Muscle of leg (tissue), 16 donors: ENCODE measurements around the gene CDH26. TPM values are rescaled to one million over a fixed set of nuclear protein-coding genes. Genes with fewer than 3 reads are reported as not detected.

Experiments used
- DNase-seq: peaks from one replicate; pipeline ENCODE4 v3.0.0; 2013
- H3K27ac ChIP-seq: one replicate; pipeline ENCODE4 v1.5.1; 2013; ENCODE audit warnings: mild to moderate bottlenecking, low read length, control low read depth
- H3K27me3 ChIP-seq: one replicate; pipeline ENCODE4 v1.6.1; 2013; ENCODE audit warnings: low read length; ENCODE audit not compliant: control insufficient read depth, insufficient read depth
- H3K36me3 ChIP-seq: one replicate; pipeline ENCODE4 v1.6.1; 2013; ENCODE audit warnings: low read length; ENCODE audit not compliant: control insufficient read depth, insufficient read depth
- H3K4me1 ChIP-seq: one replicate; pipeline ENCODE4 v1.6.1; 2013; ENCODE audit warnings: low read length; ENCODE audit not compliant: control insufficient read depth, insufficient read depth
- H3K4me3 ChIP-seq: one replicate; pipeline ENCODE4 v1.5.1; 2013; ENCODE audit warnings: low read length, control low read depth
- H3K9me3 ChIP-seq: replicated peaks from 2 replicates; pipeline ENCODE4 v1.6.1; 2013; ENCODE audit warnings: low read depth, low read length; ENCODE audit not compliant: control insufficient read depth
- WGBS: methylation state at CpG from one replicate; pipeline ENCODE4 v1.1.5; 2013; ENCODE audit warnings: missing lambda C conversion rate; ENCODE audit not compliant: insufficient coverage; 5-methylcytosine and 5-hydroxymethylcytosine counted together
- long read RNA-seq, 11 donors: transcript quantifications; one replicate each; lab custom pipeline, GENCODE V29; 2026
- polyA plus RNA-seq, 8 donors: library from polyadenylated mRNA; unstranded; fragments of 120-200 nt; gene quantifications; one replicate each; pipeline versions ENCODE4 v1.2.1 to v1.2.3, GENCODE V29; 2013; ENCODE audit warnings: inconsistent platforms in 1 of 8, low replicate concordance in 1 of 8; ENCODE audit not compliant: insufficient read length in 8 of 8, insufficient read depth in 1 of 8
- total RNA-seq: library from RNA; stranded (reverse); fragments of 120-200 nt; gene quantifications from one replicate; pipeline ENCODE4 v1.2.4, GENCODE V29; 2013

CDH26 gene
- total RNA-seq = 0.40 TPM
- 1 to 10 TPM in 2 of 8 donors, under 1 TPM in 6; 0.37 to 1.6 (median 0.66) TPM for polyA plus RNA-seq
- long read RNA-seq, donor 1 = 0 reads
- long read RNA-seq, donor 2 = 0 reads
- long read RNA-seq, donor 3 = 0 reads
- long read RNA-seq, donor 4 = 0 reads
- long read RNA-seq, donor 5 = 0 reads
- long read RNA-seq, donor 6 = 0 reads
- long read RNA-seq, donor 7 = 0 reads
- long read RNA-seq, donor 8 = 0 reads
- long read RNA-seq, donor 9 = 0 reads
- long read RNA-seq, donor 10 = 0 reads
- long read RNA-seq, donor 11 = 0 reads

DNA sequence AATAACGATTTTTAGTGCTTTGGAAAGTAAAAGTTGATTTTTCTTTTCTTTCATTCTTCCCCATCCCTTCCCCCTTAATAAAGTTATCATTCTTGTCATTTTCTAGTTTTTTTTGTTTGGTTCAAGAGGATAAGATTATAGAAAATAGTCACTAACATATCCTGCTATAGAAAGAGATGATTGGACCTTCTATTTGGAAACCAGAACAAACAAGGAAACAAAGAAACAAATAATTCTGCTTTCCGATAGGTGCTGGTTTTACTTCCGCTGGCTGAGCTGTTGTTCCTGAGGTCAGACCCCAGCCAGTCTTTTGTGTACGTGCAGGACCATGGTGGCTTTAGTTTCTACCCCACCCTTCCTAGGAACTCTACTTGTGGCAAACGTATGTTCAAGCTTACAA lies at the start of gene CDH26:
Gene CDH26, plus strand, starts transcription at position 301 of the 400 bp plus-strand sequence. CDS start 304 bp downstream, outside the sequence.
- WGBS = no CpG with 5 or more reads among the region's 5 CpGs
- Histone ChIP-seq H3K36me3 (no peaks in the 10 kb centered on the region), H3K4me1 (no peaks in the 10 kb centered on the region), H3K9me3 (no peaks in the 10 kb centered on the region), H3K27ac (no peak within 1 kb of the TSS), H3K4me3 (no peak within 1 kb of the TSS), H3K27me3 (no peaks in the 10 kb centered on the region)
- DNase-seq = no peak

DNA sequence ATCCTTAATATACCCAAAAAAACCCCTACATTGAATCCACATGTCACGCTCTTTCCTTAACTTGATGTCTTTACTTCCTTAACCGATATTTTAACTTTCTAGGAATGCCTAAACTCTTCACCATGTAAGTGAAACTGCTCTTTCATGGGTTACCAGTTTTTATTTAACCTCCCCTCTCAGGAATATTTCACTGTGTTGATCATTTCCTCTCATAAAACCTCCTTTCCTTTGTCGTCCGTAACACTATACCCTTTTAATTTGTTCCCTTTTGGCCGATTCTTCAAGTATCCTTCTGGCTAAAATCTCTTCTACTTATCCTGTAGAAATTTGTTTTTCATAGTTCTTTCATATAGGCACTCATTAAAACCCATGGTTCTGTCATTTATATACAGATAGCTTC lies 49.4 kb upstream of the CDH26 start:
- Histone ChIP-seq H3K4me1 (no peaks in the 10 kb centered on the region), H3K36me3 (no peaks in the 10 kb centered on the region), H3K27ac (no peak overlapping the region), H3K9me3 (no peaks in the 10 kb centered on the region), H3K27me3 (no peaks in the 10 kb centered on the region), H3K4me3 (no peak overlapping the region)
- no peak for DNase-seq
- WGBS = 80% methylated on average over 2 of the region's 5 CpGs

DNA sequence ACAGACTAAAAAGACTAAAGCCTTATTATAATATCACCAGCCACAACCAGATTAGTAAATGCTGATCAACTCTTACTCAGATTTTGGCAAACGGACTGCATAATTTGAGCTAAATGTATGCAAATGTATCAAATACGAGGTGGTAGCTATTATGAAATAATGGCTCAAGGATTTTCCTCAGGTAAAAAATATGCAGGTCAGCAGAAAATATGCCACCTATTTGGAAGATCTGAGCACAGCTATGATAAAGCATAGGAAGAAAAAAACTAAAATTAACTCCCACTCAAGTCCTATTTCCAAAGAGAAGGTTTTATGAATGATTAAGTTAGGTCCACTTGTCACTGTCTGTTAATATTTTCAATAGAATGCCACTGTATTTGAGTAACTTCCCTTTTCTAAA lies 47.2 kb upstream of the CDH26 start:
- Histone ChIP-seq H3K9me3 (no peaks in the 10 kb centered on the region), H3K27ac (no peak overlapping the region), H3K36me3 (no peaks in the 10 kb centered on the region), H3K4me3 (no peak overlapping the region), H3K4me1 (no peaks in the 10 kb centered on the region), H3K27me3 (no peaks in the 10 kb centered on the region)
- no peak for DNase-seq
- WGBS = no CpG with 5 or more reads among the region's 2 CpGs

- H3K27ac ChIP-seq = no peak overlapping the region
- no peaks in the 10 kb centered on the region for H3K4me1 ChIP-seq
- 80% methylated on average over 1 of the region's 4 CpGs for WGBS
- no peaks in the 10 kb centered on the region for H3K9me3 ChIP-seq
- DNase-seq = no peak
- no peaks in the 10 kb centered on the region for H3K36me3 ChIP-seq
- no peak overlapping the region for H3K4me3 ChIP-seq
- H3K27me3 ChIP-seq = no peaks in the 10 kb centered on the region
Measured at GRCh38 chr20:59912609-59913008, 45.6 kb upstream of the CDH26 start.

DNA sequence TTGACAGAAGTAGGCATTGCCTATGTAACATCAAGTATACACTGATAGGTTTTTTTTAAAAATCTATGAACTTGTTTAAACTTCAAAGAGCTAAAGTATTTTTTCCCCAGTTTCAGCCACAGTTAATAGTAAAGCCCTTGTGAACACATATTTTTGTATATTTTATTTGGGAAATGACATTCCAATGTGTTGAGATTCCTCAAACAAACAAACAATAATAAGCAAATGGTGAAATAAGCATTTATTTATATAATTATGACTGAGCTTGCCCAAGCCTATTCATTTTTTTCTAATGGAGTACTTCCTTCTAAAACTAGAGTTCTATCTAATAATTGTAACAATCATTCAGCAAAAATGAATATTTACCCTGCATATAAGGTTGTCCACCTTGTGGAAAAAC lies 37.3 kb upstream of the CDH26 start:
- H3K36me3 ChIP-seq = no peaks in the 10 kb centered on the region
- H3K27me3 ChIP-seq = no peaks in the 10 kb centered on the region
- no peak overlapping the region for H3K27ac ChIP-seq
- H3K9me3 ChIP-seq = no peaks in the 10 kb centered on the region
- H3K4me3 ChIP-seq = no peak overlapping the region
- DNase-seq = no peak
- no peaks in the 10 kb centered on the region for H3K4me1 ChIP-seq

DNA sequence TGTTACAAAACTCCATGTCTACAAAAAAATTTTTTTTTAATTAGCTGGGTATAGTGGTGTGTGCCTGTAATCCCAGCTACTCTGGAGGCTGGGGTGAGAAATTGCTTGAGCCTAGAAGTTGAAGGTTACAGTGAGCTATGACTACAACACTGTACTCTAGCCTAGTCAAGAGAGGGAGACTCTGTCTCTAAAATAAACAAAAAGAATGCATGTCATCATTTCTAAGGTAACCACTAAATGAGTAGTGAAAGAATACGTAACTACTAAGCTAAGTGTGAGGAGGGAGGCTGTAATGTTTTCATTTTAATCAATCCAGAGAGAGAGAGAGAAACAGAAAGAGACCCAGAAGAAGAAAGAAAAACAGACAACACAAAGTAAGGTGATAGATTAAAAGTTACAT lies 34.7 kb upstream of the CDH26 start:
- Histone ChIP-seq H3K27me3 (no peaks in the 10 kb centered on the region), H3K36me3 (no peaks in the 10 kb centered on the region), H3K27ac (no peak overlapping the region), H3K9me3 (no peaks in the 10 kb centered on the region), H3K4me1 (peaks cover 3% of the 10 kb centered on the region), H3K4me3 (no peak overlapping the region)
- no CpG with 5 or more reads among the region's 1 CpG for WGBS
- no peak for DNase-seq

- Histone ChIP-seq H3K27me3 (no peaks in the 10 kb centered on the region), H3K36me3 (no peaks in the 10 kb centered on the region), H3K27ac (no peak overlapping the region), H3K4me1 (peaks cover 3% of the 10 kb centered on the region), H3K4me3 (no peak overlapping the region), H3K9me3 (no peaks in the 10 kb centered on the region)
- no CpG with 5 or more reads among the region's 1 CpG for WGBS
- no peak for DNase-seq
Measured at GRCh38 chr20:59925359-59925758, 32.9 kb upstream of the CDH26 start.

DNA sequence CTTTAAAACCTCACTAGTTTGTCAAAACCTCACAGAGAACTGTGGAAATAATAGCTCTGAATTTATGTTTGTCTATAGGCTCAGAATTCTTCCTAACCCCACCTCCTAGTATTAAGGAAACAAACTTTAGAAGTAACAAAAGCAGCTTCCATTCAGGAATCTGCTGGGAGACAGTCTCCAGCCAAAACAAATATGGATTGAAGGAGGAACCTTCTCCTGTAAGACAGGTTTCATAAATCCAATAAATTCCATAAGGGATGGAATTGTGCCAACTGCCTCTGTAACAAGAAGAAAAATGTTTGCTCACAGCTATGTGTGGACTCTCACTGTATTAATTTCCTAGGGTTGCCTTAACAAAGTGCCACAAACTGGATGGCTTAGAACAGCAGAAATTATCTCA lies 32.3 kb upstream of the CDH26 start:
- H3K27me3 ChIP-seq = no peaks in the 10 kb centered on the region
- no peaks in the 10 kb centered on the region for H3K36me3 ChIP-seq
- peak overlapping the region; percentile 6 for H3K27ac ChIP-seq
- peaks cover 3% of the 10 kb centered on the region for H3K4me1 ChIP-seq
- H3K9me3 ChIP-seq = no peaks in the 10 kb centered on the region
- H3K4me3 ChIP-seq = no peak overlapping the region
- DNase-seq = no peak

DNA sequence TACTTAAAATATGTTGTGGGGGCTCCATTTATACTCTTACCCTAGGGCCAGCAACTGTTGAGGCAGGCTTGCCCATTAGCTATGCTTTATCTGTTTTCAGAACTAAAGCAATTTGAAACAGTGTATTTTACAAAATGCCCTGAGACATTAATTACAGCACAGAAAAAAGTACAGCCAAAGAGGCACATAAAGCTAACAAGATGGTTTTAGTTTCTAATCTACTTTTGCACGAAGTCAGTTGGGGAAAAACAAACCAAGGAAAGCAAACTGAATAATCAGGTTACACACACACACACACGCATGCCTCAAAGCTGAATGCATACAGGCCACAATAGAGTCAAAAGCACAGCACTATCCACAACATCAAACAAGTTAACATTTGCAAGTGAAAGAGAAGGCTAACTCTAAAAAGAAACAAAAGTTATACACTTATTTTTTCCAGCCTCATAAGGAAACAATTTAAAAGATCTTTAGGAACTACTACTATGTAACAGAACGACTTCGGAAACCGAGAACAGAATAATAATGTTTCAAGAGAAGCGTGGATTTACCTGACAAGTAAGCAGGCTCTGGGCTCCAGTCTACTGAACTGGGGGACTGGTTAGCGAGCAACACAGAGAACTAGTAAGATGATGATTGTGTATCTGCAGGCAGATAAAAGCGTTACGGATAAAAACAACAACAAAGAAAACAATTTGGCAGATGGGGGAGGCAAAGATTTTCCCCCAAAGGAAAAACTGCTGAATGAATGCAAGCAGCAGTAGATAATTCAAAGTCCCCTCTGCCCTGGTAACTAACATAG lies 26.5 kb upstream of the CDH26 start:
- WGBS = 79% methylated on average over 4 of the region's 9 CpGs
- peaks cover 2% of the 10 kb centered on the region for H3K4me1 ChIP-seq
- no peaks in the 10 kb centered on the region for H3K27me3 ChIP-seq
- H3K36me3 ChIP-seq = no peaks in the 10 kb centered on the region
- no peak overlapping the region for H3K27ac ChIP-seq
- H3K9me3 ChIP-seq = no peaks in the 10 kb centered on the region
- DNase-seq = no peak
- H3K4me3 ChIP-seq = no peak overlapping the region

GRCh38 chr20:59932616-59933295 lies 25.5 kb upstream of the CDH26 start:
- no peak for DNase-seq
- no peak overlapping the region for H3K4me3 ChIP-seq
- no peak overlapping the region for H3K27ac ChIP-seq
- 86% methylated on average over 68 of the region's 72 CpGs for WGBS
- H3K4me1 ChIP-seq = peaks cover 6% of the 10 kb centered on the region
- no peaks in the 10 kb centered on the region for H3K27me3 ChIP-seq
- no peaks in the 10 kb centered on the region for H3K36me3 ChIP-seq
- H3K9me3 ChIP-seq = no peaks in the 10 kb centered on the region
